GM21447 (cell line): ENCODE measurements around the gene TRPM1.
"Not testable (repeated sequence)": the region's sequence is repeated elsewhere in the genome, so short reads cannot be mapped to it uniquely, and the experiment has no call there.

Experiments used
- ATAC-seq: cut with Tn5 transposase; IDR thresholded peaks from one replicate; pipeline ENCODE4 v1.9.1; 2021; ENCODE audit not compliant: unreplicated experiment

The TRPM1 gene

DNA sequence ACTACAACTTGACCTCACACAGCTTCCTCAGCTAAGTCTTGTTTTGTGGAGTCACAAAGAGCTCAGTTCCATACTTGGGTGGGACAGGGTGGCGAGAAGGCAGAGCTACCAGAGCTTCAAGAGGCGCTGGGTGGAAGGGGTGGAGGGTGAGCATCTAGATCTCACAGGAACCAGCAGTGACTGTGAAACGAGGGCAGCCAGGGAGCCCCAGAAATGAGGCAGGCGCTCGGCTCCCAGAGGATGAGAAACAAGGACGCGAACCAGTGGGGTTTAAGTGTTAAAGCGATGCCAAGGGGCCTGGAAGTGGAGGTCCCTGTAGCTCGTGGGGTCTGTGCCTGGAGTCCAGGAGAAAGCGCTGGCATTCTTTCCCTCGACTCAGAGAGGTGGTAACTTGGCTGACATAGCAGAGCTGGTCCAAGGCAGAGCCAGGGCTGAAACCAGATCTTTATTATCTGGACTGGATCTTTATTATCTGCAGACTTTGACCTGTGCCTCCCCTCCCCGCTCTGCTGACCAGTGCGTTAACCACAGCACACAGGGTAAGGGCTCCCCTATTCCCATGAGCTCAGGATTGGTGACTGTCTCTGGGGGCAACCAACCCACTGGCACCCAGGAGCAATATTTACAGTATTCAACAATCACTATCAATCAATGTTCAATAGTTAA lies 26.2 kb upstream of the TRPM1 start:
- no peak for ATAC-seq

DNA sequence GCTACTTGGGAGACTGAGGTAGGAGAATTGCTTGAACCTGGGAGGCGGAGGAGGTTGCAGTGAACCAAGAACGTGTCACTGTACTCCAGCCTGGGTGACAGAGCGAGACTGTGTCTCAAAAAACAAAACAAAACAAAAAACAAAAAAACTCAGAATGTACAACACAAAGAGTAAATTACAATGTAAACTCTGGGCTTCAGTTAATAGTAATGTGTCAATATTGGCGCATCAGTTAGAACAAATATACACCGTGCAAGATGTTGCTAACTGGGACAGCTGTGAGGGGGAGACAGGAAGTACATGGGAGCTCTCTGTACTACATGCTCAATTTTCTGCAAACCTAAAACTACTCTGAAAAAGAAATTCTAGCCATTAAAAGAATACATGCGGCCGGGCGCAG lies 23.5 kb upstream of the TRPM1 start:
- ATAC-seq: no peak

DNA sequence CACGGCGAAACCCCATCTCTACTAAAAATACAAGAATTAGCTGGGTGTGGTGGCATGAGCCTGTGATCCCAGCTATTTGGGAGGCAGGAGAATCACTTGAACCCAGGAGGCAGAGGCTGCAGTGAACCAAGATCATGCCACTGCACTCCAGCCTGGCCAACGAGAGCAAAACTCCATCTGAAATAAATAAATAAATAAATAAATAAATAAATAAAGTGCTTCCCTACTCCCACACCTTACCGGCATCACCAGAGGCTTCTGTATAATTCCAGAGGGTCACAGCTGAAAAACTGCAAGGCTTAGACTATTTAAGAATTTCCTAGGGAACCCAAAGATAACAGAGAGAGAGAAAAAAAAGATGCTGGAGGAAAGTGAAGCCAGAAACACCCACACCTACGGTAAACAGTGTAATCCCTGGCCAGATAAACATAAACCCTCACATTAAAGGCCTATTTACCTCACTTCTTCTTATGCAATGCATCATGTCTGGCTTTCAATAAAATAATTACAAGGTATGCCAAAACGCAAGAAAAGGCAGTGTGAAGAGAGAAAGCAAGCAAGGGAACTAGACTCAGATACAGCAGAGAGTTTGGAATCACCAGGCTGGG lies 15.0 kb upstream of the TRPM1 start:
- ATAC-seq: no peak

DNA sequence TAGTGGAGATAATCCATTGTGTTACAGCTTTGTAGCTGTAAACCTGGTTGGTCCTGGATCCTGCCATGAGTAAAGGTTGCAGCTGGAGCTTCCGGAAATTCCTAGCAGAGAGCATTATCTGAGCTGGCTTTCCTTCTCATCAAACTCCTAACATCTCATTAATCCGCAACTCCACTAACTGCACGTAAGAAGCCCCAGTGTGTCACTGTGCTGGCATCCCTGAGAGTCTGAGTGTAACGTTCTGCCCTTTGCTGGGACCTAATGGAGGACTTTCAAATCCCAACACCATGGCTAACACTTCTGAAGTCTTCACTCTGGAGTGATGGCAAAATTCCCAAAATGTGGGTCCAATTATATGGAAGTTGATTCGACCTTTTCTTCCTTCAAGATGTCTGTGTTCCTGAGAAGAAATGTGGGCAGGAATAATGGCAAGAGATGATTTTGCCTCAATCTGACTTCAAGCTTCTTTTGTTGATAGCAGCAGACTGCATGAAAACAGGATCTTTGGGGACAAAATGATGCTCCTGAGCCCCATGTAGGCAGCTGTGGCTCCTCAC lies 9.6 kb upstream of the TRPM1 start:
- no peak for ATAC-seq

DNA sequence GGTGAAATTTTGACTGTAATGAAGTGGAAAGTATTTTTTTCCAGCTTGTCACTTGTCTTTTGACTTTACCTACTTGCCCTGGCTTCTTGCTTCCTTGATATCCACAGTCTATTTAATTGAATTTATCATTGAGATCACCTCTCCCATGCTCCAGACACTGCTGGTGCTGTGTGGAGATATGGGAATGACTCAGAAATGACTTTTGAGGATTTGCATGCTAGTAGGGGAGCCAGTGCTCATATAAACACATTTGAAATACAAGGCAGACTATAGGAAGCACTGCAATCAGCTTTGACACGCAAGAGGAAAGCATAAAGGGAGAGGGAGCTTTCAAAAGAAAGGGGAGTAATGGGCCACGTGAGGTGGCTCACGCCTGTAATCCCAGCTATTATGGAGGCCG lies 7.3 kb upstream of the TRPM1 start:
- no peak for ATAC-seq

DNA sequence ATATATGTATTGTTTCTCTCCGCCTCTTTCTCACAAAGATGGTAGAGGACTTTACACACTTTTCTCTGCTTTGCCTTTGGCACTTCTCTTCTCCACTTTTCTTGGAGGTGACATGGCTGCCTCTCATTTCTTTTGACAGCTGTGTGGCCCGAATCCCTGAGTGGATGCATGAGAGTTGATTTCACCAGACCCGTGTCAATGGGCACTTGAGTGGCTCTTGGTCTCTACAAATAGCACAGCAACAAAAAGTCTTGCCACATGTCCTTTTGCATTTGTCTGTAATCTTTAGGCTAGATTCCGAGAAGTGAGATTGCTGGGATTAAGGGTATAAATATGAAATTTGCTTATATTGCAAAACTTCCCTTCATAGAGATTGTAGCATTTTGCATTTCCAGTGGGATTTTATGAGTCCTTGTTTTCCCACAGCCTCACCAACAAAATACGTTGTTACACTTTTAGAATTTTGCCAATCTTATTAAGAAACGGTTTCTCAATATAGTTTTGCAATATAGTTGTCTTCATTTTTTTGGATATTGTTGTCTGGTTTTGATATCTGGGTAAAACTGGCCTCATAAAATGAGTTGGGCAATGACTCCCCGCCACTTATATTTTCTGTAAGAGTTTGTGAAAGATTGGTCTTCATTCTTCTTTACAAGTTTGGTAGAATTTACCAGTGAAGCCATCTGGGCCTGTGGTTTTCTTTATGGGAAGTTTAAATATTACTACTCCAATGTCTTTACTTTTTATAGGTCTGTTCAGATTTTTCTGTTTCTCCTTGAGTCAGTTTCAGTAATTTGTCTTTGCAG lies 5.2 kb upstream of the TRPM1 start:
- no peak for ATAC-seq

DNA sequence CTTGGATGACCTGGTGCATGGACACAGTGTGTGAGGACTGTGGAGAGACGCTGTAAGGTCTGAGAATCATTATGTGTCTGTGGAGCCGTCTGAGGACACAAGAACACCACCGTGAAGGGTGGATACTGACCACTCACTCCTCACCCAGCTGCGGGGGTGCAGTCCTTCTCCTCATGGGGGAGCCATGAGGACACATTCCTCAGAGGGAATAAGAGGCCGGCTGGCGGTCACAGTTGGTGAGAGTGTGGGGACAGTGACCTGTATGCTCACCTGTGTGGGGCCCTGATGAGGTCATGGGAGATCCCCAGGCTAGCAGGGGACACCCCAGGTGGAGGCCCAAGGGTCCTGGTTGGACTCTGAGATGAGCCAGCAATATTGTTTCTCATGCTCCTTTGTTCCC lies 2.5 kb upstream of the TRPM1 start:
- ATAC-seq: no peak

DNA sequence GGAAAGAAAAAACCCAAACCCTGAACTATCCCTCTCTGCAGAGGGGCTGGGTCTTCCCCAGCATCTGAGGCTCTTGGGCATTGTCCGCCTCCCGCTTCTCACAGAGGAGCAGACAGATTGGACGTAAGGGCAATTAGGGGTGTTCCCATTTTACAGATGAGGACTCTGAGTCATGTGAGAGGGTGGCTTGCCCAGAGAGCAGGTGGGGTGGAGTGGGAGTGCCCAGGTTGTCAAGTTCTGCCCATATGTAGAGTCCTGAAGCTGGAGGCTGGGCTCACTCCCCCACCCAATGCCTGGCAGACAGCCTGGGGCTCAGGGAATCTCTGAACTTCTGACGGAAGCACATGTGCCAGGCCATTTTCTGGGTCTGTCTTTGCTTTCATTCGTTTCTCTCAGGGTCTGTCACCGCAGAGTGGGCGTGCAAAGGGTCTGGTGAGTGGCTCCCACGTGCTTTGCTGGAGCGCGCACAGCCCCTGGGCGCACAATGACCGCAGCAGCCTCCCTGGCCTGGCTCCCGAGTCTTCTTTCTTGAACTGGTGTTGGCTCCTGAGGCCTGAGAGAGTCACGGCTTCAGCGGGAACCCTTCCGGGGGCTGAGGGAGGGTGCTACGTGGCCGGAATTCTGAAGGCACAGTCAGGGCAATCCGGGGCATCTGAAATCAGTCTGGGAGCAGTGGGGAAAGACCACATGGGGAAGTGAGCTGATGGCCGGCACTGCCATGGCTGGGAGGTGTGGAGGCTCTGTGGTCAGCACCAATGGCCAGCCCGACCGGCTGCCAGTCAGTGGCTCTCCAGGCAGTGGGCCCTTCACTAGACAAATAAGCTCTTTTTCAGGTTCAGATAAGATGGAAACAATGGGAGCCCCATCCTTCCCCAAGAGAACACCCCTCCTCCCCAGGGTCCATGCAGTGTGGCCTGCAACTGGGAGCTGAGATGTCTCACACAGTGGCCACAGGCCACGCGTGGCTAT lies 1.1 kb upstream of the TRPM1 start:
- ATAC-seq: no peak

DNA sequence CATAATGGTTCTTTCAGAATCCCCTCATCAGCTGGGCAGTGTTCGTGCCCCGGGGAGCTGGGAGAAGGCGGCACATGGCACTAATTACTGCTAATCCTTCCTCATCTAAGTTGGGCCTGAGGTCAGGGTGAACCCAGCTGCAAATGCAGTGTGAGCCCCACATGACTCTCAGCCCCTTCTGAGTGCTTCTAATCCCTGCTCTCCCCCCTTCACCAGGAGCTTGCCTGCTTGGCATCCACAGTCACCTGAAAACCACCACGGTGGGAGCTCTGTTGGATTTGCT lies 455 bp upstream of the TRPM1 start:
- no peak for ATAC-seq

DNA sequence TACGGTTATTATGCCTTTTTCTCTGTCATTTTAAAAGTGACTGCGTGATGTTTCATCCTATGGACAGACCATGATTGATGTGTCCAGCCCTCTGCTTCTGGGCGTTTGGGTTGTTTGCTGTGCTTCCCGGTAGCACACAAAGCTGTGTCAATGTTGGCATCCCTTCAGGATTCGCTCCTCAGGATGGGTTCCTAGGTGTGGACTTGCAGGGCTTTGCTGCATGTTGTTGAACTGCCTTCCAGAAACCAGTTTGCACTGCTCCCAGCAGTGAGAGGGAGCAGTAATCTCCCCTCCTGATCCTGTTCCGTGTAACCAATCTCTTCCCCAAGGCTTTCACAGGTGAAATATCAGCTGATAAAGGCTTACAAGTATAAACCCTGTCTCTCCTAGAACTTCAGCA lies 787 bp downstream of the TRPM1 start:
- no peak for ATAC-seq

DNA sequence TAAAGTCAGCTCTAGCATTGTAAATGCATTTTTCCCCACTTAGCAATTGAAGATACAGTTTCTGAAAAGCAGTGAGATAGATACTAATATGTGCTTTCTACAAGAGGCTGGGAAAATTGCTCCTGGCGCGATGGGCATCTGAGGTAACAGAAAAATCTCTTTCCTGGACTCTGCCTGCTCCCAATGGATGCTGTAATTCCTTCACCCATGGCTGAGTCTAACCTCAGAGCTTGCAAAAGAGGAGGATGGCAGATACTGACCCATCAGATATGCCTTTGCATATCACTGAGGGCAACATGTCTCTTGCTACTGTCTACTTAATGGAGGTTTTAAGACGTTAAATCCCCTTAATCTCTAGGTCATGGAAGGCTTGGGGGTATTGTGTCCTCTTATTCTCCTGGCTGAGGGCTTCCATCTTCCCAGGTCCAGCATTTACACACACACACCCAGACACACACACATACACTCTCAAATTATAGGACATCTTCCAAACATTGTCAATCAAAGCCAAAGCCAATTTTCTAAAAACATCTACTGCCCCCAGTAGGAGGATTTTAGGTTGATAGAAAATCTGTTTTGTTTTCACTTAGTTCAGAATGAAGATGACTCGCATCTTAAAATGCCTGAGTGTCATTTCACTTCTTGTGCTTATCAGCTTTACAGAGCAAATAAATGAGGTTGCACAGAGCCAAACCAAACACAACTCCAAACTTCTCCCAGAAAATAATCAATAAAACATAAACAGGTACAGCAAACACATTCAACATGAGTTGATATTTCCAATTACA lies 2.4 kb downstream of the TRPM1 start:
- no peak for ATAC-seq

DNA sequence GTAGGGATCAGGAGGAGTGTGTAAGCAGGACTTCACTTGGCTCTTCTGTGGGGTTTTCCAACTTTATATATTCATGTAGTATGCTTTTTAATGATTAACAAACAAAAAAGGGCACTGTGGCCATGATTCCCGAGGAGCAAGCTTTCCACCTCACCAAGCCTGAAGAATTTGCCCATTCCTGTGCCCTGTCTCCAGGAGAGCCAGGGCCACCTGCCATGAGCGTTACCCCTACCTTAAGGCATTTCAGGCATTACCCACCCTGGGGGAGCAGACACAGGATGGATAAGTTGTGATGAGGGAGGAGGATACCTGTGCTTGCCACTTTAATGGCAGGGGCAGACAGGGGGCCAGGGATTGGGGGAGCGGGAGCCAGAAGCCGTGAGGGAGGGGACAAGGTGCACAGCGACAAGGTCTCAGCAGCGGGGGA lies 3.0 kb downstream of the TRPM1 start:
- no peak for ATAC-seq

DNA sequence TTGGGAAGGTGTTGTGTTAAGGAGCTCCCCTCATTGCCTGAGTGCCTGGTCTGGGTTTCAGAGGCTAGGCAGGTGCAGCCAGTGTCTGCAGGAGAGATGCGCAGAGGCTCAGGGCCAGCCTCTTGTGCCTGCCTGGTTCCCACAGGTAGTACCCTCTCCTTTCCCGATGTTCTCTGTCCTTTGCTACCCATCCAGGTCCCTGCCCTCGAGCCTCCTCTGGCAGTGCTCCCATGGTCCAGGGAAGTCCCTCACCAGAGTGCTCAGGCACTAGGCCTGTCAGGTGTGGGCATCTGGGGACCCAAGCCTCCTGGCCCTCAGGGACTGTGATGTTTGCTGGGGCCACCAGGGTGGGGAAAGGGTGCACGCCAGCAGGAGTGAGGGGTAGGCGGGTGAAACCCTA lies 5.0 kb downstream of the TRPM1 start:
- ATAC-seq: no peak

DNA sequence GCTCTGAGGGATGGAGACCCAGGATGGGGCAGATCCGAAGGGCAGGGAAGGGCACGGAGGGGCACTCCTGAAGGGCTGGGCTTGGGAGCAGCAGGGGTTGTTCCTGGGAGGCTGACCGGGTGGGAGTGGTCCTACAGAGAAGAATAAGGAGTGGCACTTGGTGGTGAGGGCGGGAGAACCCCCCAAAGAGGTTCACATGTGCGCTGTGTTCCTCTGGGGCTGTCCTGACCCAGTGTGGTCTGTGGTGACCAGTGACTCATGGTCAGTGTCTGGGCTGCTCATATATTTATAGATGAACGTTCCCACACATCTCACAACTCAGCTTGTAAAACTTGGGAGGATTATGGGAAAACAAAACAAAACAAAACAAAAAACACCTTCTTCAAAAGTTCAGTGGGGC lies 10.0 kb downstream of the TRPM1 start:
- no peak for ATAC-seq

DNA sequence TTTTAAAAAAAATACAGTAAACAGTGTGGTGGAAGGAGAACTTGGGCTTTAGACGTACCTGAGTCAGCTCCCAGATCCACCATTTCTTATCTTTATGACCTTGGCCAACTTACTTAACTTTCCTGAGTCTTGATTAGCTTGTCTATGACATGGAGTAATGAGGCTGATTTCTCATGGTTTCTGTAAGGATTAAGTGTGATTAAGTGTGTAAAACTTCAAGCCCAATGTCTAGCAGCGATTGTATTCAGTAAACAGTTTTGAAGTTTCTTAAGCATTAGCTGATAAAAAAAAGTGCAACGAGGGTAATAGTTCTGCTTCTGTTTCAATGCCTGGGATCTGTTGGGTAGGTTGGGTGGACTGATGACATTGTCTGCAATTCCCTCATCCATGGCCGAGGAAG lies 10.8 kb downstream of the TRPM1 start:
- ATAC-seq: no peak

DNA sequence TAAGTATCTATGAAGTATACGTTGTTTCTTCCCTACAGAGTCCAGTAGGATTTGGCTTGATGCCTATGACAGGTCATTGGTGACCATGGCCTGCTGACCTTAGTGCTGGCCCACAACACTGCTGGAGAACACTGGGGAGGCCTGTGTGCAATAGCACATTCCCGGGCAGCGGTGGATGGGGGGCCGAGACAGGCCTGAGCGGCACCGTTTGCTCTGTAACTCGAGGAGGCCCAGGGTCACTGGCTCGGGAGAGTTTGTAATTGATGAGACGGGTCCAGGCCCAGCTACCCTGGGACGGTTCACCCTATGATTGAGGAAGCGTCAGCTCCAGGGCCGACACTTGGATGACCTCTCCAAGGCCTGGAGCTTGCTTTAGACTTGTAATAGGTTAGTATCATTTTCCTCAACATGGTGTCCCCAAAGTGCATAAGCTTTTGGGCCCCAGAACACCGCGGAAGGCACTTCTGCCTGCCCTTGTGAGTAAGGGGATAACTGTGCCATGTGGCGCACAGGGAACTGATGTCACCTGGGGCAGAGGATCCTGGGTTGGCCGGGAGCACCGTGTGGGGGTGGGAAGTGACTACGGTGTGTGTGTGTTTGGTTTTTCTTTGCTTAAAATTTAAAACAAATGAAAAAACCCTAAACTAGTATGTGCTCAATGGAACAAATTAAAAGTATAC lies 12.0 kb downstream of the TRPM1 start:
- no peak for ATAC-seq

DNA sequence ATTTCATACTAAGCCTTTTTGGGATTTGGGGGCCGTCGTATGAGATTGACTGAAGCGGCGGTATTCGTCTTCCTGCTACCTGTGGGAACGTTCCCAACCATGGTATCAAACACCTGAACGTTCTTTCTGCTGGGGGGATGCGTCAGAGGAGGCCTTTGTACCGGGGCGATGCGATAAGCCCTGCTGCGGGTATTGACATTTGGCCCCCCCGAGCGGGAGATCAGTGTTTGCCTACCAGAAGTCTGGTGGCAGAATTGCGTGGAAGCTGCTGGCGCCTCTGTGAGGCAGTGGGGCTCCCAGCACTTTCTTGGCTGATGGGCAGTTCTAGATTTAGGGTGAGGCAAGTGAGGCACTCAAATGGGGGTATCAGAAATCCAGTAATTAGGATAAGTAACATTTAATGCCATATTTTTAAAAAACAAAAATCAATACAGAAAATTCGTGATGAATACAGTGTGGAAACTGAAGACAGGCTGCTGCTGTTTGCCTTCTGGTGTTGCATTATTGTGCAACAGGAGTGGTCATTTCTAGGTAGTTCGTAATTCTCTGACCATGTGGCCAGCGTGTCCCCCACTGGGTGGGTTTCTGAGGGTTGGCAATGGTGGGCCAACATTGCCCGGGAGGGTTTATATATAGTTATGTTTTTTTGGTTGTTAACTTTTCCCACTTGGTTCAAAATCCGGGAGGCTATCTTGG lies 12.7 kb downstream of the TRPM1 start:
- no peak for ATAC-seq

DNA sequence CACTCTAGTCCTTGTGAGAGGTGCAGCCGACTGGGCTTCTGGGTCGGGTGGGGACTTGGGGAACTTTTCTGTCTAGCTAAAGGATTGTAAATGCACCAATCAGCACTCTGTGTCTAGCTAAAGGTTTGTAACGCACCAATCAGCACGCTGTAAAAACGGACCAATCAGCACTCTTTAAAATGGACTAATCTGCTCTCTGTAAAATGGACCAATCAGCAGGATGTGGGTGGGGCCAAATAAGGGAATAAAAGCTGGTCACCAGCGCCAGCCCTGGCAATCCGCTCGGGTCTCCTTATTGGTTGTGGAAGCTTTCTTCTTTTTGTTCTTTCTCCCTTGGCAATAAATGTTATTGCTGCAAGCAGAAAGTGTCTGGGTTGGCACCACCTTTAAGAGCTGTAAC lies 13.5 kb downstream of the TRPM1 start:
- not testable (repeated sequence) for ATAC-seq

DNA sequence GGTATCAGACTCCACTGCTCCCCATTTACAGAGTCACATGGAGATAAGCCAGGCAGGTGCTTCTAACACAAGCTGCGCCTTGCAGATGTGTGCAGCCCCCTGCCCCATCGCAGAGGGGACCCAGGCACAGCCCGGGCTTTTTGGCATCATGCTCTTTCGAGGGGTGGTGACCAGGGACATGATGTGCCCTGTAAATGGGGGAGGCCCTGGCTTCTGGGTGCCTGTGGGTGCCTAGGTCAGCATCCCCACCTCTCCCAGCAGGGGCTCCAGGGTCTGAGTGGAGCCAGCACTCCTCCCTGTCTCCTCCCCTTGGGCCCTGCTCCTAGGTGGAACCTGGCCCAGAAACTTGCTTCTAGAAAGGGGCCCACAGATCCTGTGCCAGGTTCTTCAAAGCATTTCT lies 15.2 kb downstream of the TRPM1 start:
- no peak for ATAC-seq
